Subcutaneous adipose tissue (tissue), 4 donors: ENCODE data around the gene LRRC28. TPM values are rescaled to one million over a fixed set of nuclear protein-coding genes. Genes with fewer than 3 reads are reported as not detected.

Source experiments
- total RNA-seq, 4 donors: library from RNA; depleted of rRNA; stranded (reverse); fragments of >200 nt; gene quantifications; one replicate each; pipeline ENCODE4 v1.1.0, GENCODE V29; 2016
- TF ChIP-seq, protein P1 (sequence below): fragments of 450-650 bp; IDR thresholded peaks from one replicate; pipeline ENCODE4 v1.5.1; 2016; ENCODE audit warnings: low read depth, mild to moderate bottlenecking, control low read depth, antibody characterized with exemption, moderate library complexity

Gene LRRC28
- total RNA-seq, 4 donors from 2014 or later, result 37.7 to 60.7 (median 45.8) TPM

DNA sequence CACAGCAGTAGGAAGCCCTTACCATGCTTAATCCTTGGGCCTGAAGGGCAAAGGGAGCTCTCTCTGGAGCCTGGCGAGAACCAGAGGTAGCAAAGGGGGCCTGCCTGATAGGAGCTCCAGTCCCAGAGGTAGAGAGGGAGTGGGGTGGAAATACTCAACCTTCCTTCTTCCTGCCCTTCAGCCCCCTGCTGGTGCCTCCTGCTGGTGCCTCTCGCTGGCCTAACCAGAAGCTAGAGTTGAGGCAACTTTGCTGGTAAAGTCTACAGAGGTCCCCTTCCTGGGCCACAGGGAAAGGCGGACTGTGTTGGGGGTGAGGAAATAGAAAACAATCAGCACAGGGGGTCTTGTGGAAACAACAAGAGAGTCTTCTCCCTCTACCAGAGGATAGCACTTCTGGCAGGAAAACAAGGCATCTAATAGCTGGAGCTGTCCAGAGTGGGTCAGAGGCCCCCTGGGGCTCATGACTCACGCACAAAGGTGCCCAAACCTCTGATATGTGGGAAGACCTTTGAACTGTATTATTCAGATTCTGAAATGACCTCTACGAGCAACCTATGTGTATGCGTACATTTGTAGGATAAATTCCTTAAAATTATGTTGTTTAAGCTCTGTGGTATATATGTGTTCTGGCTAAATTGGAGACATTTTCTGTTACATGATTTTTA lies 133.9 kb downstream of the LRRC28 start:
- TF ChIP-seq, protein P1, sequence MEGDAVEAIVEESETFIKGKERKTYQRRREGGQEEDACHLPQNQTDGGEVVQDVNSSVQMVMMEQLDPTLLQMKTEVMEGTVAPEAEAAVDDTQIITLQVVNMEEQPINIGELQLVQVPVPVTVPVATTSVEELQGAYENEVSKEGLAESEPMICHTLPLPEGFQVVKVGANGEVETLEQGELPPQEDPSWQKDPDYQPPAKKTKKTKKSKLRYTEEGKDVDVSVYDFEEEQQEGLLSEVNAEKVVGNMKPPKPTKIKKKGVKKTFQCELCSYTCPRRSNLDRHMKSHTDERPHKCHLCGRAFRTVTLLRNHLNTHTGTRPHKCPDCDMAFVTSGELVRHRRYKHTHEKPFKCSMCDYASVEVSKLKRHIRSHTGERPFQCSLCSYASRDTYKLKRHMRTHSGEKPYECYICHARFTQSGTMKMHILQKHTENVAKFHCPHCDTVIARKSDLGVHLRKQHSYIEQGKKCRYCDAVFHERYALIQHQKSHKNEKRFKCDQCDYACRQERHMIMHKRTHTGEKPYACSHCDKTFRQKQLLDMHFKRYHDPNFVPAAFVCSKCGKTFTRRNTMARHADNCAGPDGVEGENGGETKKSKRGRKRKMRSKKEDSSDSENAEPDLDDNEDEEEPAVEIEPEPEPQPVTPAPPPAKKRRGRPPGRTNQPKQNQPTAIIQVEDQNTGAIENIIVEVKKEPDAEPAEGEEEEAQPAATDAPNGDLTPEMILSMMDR, result no peak

- TF ChIP-seq, protein P1, result no peak
Measured at GRCh38 chr15:99385865-99386264, 134.6 kb downstream of the LRRC28 start.

DNA sequence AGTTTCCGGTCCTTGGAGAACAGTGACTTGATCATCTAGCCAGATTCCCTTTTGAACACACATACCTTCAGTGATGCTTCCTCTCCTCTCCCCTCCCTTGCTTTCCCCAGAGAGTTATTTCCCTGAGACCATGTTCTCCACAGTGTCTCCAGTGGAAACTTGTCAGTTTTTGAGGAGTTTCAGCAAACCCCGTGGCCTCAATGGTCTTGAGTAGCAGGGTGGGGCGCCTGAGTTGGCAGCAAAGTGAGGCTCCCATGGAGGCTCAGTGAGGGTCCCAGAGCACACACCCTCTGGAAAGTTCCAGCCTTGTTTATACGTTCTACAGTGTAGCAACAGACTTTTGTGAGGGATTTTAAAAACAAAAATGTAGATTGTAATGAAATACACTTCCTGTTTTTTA lies 135.1 kb downstream of the LRRC28 start:
- TF ChIP-seq, protein P1, result no peak

- TF ChIP-seq, protein P1, result no peak
Measured at GRCh38 chr15:99387421-99388168, 136.3 kb downstream of the LRRC28 start.

- TF ChIP-seq, protein P1, result no peak
Measured at GRCh38 chr15:99390667-99391066, 139.4 kb downstream of the LRRC28 start.

DNA sequence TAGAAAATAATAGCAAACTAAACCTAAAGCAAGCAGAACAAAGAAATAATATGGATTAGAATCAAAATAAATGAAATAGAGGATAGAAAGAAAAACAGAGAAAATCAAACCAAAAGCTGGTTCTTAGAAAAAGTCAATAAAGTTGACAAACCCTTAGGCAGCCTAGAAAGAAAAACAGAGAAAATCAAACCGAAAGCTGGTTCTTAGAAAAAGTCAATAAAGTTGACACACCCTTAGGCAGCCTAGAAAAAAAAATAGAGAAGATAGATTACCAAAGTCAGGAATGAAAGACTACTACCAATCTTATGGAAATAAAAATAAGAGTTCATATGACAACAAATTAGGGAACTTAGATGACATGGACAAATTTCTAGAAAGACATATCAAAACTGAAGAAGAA lies 142.4 kb downstream of the LRRC28 start:
- TF ChIP-seq, protein P1, result no peak

- TF ChIP-seq, protein P1, result no peak
Measured at GRCh38 chr15:99396375-99396774, 145.1 kb downstream of the LRRC28 start.
